ENCODE results near the gene CAPZB. TPM values are rescaled to one million over a fixed set of nuclear protein-coding genes. Genes with fewer than 3 reads are reported as not detected.

CAPZB gene
- polyA plus RNA-seq, 1 donor from 2014 or later, result 159 TPM

GRCh38 chr1:19354531-19354981 lies 130.8 kb downstream of the CAPZB start:
- H3K9ac ChIP-seq (ENCODE audit: low read length), result no peak overlapping the region
- no peaks in the 10 kb centered on the region for H3K9me3 ChIP-seq (ENCODE audit: low read length)
- H3K27ac ChIP-seq (ENCODE audit: low read length), result no peak overlapping the region
- no peak overlapping the region for H3K4me2 ChIP-seq (ENCODE audit: low read length)
- H4K20me1 ChIP-seq (ENCODE audit: insufficient read depth), result no peaks in the 10 kb centered on the region
- H3K27me3 ChIP-seq (ENCODE audit: insufficient read depth, low read depth, low read length), result no peaks in the 10 kb centered on the region
- no peaks in the 10 kb centered on the region for H3K79me2 ChIP-seq (replicated peaks; ENCODE audit: insufficient read depth, low read length)
- no peaks in the 10 kb centered on the region for H3F3A ChIP-seq (ENCODE audit: insufficient read depth, low read length, poor library complexity, severe bottlenecking)
- no peaks in the 10 kb centered on the region for H3K9me2 ChIP-seq (ENCODE audit: insufficient read depth, low read length)
- no peak overlapping the region for H3K4me3 ChIP-seq (ENCODE audit: low read length)
- H2AFZ ChIP-seq (ENCODE audit: low read depth, low read length), result no peak overlapping the region
- no peak for TF ChIP-seq SMC3 (conservative IDR thresholded peaks at IDR 0.05; ENCODE audit: poor library complexity)
- TF ChIP-seq TAF1 (IDR thresholded peaks at IDR 0.05; ENCODE audit: low read depth), result no peak
- no peak for TF ChIP-seq RAD21 (conservative IDR thresholded peaks at IDR 0.05)
- TF ChIP-seq CTCF (IDR thresholded peaks at IDR 0.05; ENCODE audit: poor library complexity, severe bottlenecking), result no peak
- TF ChIP-seq MXI1 (conservative IDR thresholded peaks at IDR 0.05; ENCODE audit: poor library complexity, severe bottlenecking), result no peak
- no peak for TF ChIP-seq EP300 (conservative IDR thresholded peaks at IDR 0.05; ENCODE audit: poor library complexity, severe bottlenecking)
- no peaks in the 10 kb centered on the region for H3K36me3 ChIP-seq (ENCODE audit: insufficient read depth, low read length)

GRCh38 chr1:19353596-19353995 lies 131.7 kb downstream of the CAPZB start:
- Histone ChIP-seq H3K9me2 (ENCODE audit: insufficient read depth, low read length) (no peaks in the 10 kb centered on the region), H3K79me2 (replicated peaks; ENCODE audit: insufficient read depth, low read length) (no peaks in the 10 kb centered on the region), H3K4me3 (ENCODE audit: low read length) (no peak overlapping the region), H3F3A (ENCODE audit: insufficient read depth, low read length, poor library complexity, severe bottlenecking) (no peaks in the 10 kb centered on the region), H3K36me3 (ENCODE audit: insufficient read depth, low read length) (no peaks in the 10 kb centered on the region), H2AFZ (ENCODE audit: low read depth, low read length) (no peak overlapping the region), H3K27me3 (ENCODE audit: insufficient read depth, low read depth, low read length) (no peaks in the 10 kb centered on the region), H3K4me2 (ENCODE audit: low read length) (no peak overlapping the region), H3K27ac (ENCODE audit: low read length) (no peak overlapping the region), H4K20me1 (ENCODE audit: insufficient read depth) (no peaks in the 10 kb centered on the region), H3K9me3 (ENCODE audit: low read length) (no peaks in the 10 kb centered on the region), H3K9ac (ENCODE audit: low read length) (no peak overlapping the region)
- TF ChIP-seq RAD21 (conservative IDR thresholded peaks at IDR 0.05), result no peak
- no peak for TF ChIP-seq SMC3 (conservative IDR thresholded peaks at IDR 0.05; ENCODE audit: poor library complexity)
- no peak for TF ChIP-seq CTCF (IDR thresholded peaks at IDR 0.05; ENCODE audit: poor library complexity, severe bottlenecking)
- TF ChIP-seq EP300 (conservative IDR thresholded peaks at IDR 0.05; ENCODE audit: poor library complexity, severe bottlenecking), result no peak
- no peak for TF ChIP-seq EZH2 (IDR thresholded peaks at IDR 0.05; ENCODE audit: borderline replicate concordance, insufficient read depth, low read length, poor library complexity, severe bottlenecking)

DNA sequence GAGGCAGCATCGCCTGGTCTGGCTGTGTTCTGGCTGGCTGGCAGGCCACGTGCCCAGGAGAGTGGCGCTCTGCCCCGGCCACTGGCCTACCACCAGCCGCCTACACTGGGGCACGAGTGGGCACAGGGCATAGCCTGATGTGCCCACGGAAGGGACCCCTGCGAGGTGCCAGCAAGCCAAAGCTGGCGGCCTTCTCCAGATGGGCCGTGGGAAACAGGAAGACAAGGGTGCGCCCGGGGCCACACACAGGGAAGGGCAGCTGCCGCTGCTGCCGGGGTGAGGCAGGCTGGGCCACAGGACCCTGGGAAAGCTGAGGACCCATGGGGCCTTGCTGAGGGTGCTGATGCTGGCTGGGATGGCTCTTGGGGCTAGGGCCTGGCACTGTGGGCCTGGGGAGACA lies 132.5 kb downstream of the CAPZB start:
- H3K36me3 ChIP-seq (ENCODE audit: insufficient read depth, low read length), result no peaks in the 10 kb centered on the region
- no peaks in the 10 kb centered on the region for H3K9me3 ChIP-seq (ENCODE audit: low read length)
- H4K20me1 ChIP-seq (ENCODE audit: insufficient read depth), result no peaks in the 10 kb centered on the region
- no peaks in the 10 kb centered on the region for H3K9me2 ChIP-seq (ENCODE audit: insufficient read depth, low read length)
- no peak overlapping the region for H2AFZ ChIP-seq (ENCODE audit: low read depth, low read length)
- no peak overlapping the region for H3K27ac ChIP-seq (ENCODE audit: low read length)
- H3K79me2 ChIP-seq (replicated peaks; ENCODE audit: insufficient read depth, low read length), result no peaks in the 10 kb centered on the region
- no peak for TF ChIP-seq CTCF (IDR thresholded peaks at IDR 0.05; ENCODE audit: poor library complexity, severe bottlenecking)
- no peak for TF ChIP-seq MXI1 (conservative IDR thresholded peaks at IDR 0.05; ENCODE audit: poor library complexity, severe bottlenecking)
- no peak overlapping the region for H3K4me3 ChIP-seq (ENCODE audit: low read length)
- no peak overlapping the region for H3K4me2 ChIP-seq (ENCODE audit: low read length)
- H3F3A ChIP-seq (ENCODE audit: insufficient read depth, low read length, poor library complexity, severe bottlenecking), result no peaks in the 10 kb centered on the region
- no peak overlapping the region for H3K9ac ChIP-seq (ENCODE audit: low read length)
- H3K27me3 ChIP-seq (ENCODE audit: insufficient read depth, low read depth, low read length), result no peaks in the 10 kb centered on the region
